ENCODE data around the gene TMEM52. TPM values are rescaled to one million over a fixed set of nuclear protein-coding genes. Genes with fewer than 3 reads are reported as not detected.
A peak's percentile ranks its signal among the peaks of the same experiment; 100 is the strongest.

TMEM52 gene
- total and polyA plus RNA-seq, 9 of the 15 experiments (the other 6 are each of a cell fraction or from before 2014, with no cell fraction given): 0.37 to 22.5 (median 6.8) TPM

- Histone ChIP-seq H3K9me3 (replicated peaks; ENCODE audit: control insufficient read depth, insufficient read depth, low read depth, low read length) (no peaks in the 10 kb centered on the region), H3K9me1 (ENCODE audit: control insufficient read depth, insufficient read depth, low read length) (peaks cover 3% of the 10 kb centered on the region), H3K4me2 (ENCODE audit: insufficient read depth, low read length) (peak overlapping the region; percentile 84), H2AFZ (ENCODE audit: low read depth, low read length) (peak overlapping the region; percentile 64), H3K36me3 (ENCODE audit: control insufficient read depth, insufficient read depth, low read length) (peaks cover 15% of the 10 kb centered on the region), H3K4me1 (replicated peaks in 1 of 2; ENCODE audit: control insufficient read depth in 2 of 2, insufficient read depth in 2 of 2, low read length in 2 of 2) (peaks cover 28 to 56% of the 10 kb centered on the region in 2 experiments), H3K27ac (ENCODE audit: extremely low read depth, low read depth, low read length) (peak overlapping the region; percentile 97), H3K79me2 (ENCODE audit: control insufficient read depth, insufficient read depth, low read length) (peaks cover 64% of the 10 kb centered on the region), H3K4me3 (peak overlapping the region; percentile 85), H3K9ac (ENCODE audit: insufficient read depth in 1 of 2, low read depth in 2 of 2, low read length in 2 of 2) (peak overlapping the region; percentile 93 to 100), H4K20me1 (replicated peaks; ENCODE audit: control insufficient read depth, insufficient read depth, low read length) (peaks cover 19% of the 10 kb centered on the region), H3K27me3 (ENCODE audit: control insufficient read depth in 2 of 2, insufficient read depth in 2 of 2, low read length in 2 of 2) (peaks cover 0 to 1% of the 10 kb centered on the region in 2 experiments; a peak in 1 of 5 replicates)
- intact Hi-C loops (cut with micrococcal nuclease): no loop called here
- in situ Hi-C loops (cut with MboI): no loop called here
- ChIA-PET POLR2A (no interaction called here), CTCF (ENCODE audit: low intra/inter-chr PET ratio) (no interaction called here)
- ATAC-seq (peak; percentile 37), DNase-seq (ENCODE audit: extremely low read depth in 1 of 4, low spot score in 3 of 4) (peak; percentile 52 to 74 (median 68)), FAIRE-seq (no peak)
- 1% methylated on average over 42 of the region's 88 CpGs for WGBS (ENCODE audit: insufficient coverage, low coverage, missing lambda C conversion rate)
- no TSS peak for BruUV-seq (replicated peaks)
- TF ChIP-seq, protein P1, sequence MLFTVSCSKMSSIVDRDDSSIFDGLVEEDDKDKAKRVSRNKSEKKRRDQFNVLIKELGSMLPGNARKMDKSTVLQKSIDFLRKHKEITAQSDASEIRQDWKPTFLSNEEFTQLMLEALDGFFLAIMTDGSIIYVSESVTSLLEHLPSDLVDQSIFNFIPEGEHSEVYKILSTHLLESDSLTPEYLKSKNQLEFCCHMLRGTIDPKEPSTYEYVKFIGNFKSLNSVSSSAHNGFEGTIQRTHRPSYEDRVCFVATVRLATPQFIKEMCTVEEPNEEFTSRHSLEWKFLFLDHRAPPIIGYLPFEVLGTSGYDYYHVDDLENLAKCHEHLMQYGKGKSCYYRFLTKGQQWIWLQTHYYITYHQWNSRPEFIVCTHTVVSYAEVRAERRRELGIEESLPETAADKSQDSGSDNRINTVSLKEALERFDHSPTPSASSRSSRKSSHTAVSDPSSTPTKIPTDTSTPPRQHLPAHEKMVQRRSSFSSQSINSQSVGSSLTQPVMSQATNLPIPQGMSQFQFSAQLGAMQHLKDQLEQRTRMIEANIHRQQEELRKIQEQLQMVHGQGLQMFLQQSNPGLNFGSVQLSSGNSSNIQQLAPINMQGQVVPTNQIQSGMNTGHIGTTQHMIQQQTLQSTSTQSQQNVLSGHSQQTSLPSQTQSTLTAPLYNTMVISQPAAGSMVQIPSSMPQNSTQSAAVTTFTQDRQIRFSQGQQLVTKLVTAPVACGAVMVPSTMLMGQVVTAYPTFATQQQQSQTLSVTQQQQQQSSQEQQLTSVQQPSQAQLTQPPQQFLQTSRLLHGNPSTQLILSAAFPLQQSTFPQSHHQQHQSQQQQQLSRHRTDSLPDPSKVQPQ (CRISPR knock-in tag; IDR thresholded peaks at IDR 0.05; ENCODE audit: borderline replicate concordance): no peak
- TF ChIP-seq FUS (optimal IDR thresholded peaks at IDR 0.05; ENCODE audit: low read depth, low read length) (peak; percentile 19), ZNF347 (CRISPR knock-in tag; IDR thresholded peaks at IDR 0.05; ENCODE audit: low read depth) (no peak), HDAC3 (IDR thresholded peaks at IDR 0.05; ENCODE audit: borderline replicate concordance, partially characterized antibody) (no peak), CHCHD3 (CRISPR knock-in tag; IDR thresholded peaks at IDR 0.05) (no peak), FOXJ2 (tag; IDR thresholded peaks at IDR 0.05) (no peak), MTA2 (IDR thresholded peaks at IDR 0.05; ENCODE audit: low read depth) (no peak), MBD1 (CRISPR knock-in tag; IDR thresholded peaks at IDR 0.05) (no peak), PRPF4 (IDR thresholded peaks at IDR 0.05; ENCODE audit: insufficient read depth, low read depth, low read length, poor library complexity, severe bottlenecking) (no peak), MLLT1 (IDR thresholded peaks at IDR 0.05) (no peak), ZNF253 (CRISPR knock-in tag; conservative IDR thresholded peaks at IDR 0.05) (no peak), NFE2 (IDR thresholded peaks at IDR 0.05; ENCODE audit: low read depth) (no peak), RAD21 (CRISPR knock-in tag; conservative IDR thresholded peaks at IDR 0.05 in 1 of 2, IDR thresholded peaks at IDR 0.05 in 1 of 2) (no peak)
These were observed 29.1 kb downstream of the TMEM52 start for GRCh38 chr1:1889847-1890505.

All from K562 (cell line).